Caki2 (cell line): ENCODE results near the gene CCZ1. TPM values are rescaled to one million over a fixed set of nuclear protein-coding genes. Genes with fewer than 3 reads are reported as not detected.
"Not testable (repeated sequence)": the region's sequence is repeated elsewhere in the genome, so short reads cannot be mapped to it uniquely, and the experiment has no call there.

Experiments
- DNase-seq: peaks from one replicate; pipeline ENCODE4 v3.0.0-alpha.2; 2015; ENCODE audit warnings: low read depth
- in situ Hi-C: cut with HindIII; loops from 2 replicates; pipeline ENCODE4 v1.10.0; 2016; ENCODE audit warnings: low sequenced_read_pairs, low pct_unique_long_range_greater_than_20kb, mixed read lengths
- total RNA-seq: library from RNA; depleted of rRNA; stranded (reverse); fragments of >200 nt; shearing (Covaris generic); gene quantifications from 2 replicates; pipeline ENCODE4 v1.2.3, GENCODE V29; 2014; ENCODE audit warnings: low replicate concordance

CCZ1 gene
- total RNA-seq, 1 experiment from 2014 or later: 69.8 TPM

GRCh38 chr7:5897369-5897919 is 1.1 kb upstream of the CCZ1 start:
- peak; percentile 66 for DNase-seq
- in situ Hi-C loops: not testable (repeated sequence)

DNA sequence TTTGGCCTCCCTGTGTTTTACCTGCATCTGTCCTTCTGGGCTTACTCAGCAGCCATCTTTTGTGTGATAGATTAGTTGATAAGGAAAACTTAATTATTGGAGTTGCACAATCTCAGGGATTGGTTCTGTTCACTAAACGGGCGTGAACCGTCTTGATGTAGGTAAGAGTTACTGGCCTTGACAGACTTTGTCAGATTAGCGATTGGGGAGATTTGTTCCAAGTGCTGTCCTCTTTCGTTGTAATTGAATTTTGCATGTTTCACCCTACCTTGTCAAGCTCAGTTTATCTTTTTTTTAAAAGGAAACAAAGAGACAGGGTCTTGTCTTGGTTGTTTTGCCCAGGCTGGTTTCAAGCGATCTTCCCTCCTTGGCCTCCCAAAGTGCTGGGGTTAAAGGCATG is 4.5 kb downstream of the CCZ1 start:
- in situ Hi-C loops, DNase-seq: not testable (repeated sequence)

GRCh38 chr7:5904726-5905125 is 6.2 kb downstream of the CCZ1 start:
- in situ Hi-C loops, DNase-seq: not testable (repeated sequence)

DNA sequence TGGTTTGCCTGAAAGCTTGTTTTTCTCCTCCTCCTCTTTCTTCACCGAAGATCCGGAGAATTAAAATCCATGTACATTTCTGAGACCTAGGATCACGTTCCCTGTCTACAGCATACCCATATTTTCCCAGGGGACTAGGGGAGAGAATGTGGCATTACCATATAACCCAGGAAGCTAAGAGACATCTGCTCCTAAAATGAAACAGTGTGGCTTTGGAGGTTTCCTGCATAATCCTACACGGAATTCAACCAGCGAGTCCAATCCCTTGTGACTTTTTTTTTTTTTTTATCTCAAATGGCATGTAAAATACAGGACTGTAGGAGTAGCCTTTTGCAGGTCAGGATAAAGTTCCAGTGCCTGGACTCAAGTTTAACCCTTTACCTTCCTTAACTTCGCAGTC is 10.3 kb downstream of the CCZ1 start:
- DNase-seq, in situ Hi-C loops: not testable (repeated sequence)

DNA sequence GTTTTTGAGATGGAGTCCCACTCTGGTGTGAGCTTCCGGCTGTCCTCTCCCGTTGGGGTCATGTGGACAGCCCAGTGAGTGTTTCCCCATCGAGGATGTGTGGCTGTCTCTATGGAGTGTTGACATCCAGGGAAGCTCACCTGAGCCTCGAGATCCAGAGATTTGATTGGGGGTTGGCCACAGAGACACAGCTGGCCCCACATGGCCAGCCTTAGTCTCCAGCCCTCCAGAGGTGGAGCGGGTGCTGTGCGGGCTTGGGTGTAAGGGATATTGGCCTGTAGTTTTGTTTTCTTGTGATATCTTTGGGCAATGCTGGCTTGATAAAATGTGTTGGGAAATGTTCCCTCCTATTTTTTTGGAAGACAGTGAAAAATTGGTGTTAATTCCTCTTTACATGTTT is 18.0 kb downstream of the CCZ1 start:
- in situ Hi-C loops: not testable (repeated sequence)

GRCh38 chr7:5924180-5924579 is 25.6 kb downstream of the CCZ1 start:
- in situ Hi-C loops, DNase-seq: not testable (repeated sequence)

More for the DNA sequence above, 18.0 kb downstream of the CCZ1 start:
- DNase-seq: not testable (repeated sequence)

- DNase-seq, in situ Hi-C loops: not testable (repeated sequence)
Observed at GRCh38 chr7:5924630-5925029, 26.1 kb downstream of the CCZ1 start.

DNA sequence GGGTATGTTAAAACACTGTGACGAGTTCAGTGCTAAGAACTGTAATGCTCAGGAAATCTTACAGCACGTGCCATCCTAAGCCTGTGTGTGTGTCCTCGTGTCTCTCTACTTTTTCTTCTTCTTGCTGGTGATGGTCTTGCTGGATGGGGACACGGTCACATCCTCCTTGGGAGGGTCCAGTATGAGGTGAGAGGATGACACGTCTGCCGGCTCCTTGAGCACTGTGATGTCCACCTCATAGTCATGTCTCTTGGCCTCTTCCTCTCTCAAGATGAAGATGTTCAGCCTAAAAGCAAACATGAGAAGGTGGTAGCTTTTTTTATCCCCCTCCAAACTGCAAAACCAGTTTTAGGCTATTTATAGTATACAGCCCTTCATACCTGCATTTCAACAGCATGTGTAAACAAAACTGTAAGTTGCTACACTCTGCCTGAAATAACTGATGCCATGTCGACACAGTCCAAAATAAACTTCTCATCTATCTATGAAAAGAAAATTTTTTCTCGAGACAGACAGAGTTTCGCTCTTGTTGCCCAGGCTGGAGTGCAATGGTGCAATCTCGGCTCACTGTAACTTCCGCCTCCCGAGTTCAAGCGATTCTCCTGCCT is 27.8 kb downstream of the CCZ1 start:
- in situ Hi-C loops, DNase-seq: not testable (repeated sequence)

DNA sequence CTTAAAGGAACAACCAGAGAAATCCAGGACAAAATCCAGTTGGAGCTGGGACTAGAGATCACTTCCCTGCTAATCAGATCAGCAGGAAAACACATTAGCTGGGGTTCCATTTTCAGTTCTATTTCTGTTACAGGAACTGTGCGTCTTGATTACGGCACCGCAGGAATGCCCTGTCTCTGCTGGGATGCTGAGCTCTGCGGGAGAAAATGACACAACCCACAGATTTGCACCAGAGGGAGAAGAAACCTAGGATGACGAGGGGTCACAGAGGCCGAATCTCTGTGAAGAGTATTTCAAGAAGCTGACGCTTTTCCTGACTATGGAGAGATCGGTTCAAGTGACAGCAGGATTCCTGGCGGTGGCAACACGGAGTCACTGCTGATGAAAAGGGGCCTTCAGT is 31.8 kb downstream of the CCZ1 start:
- in situ Hi-C loops, DNase-seq: not testable (repeated sequence)

GRCh38 chr7:5931250-5931649 is 32.7 kb downstream of the CCZ1 start:
- DNase-seq: not testable (repeated sequence)

GRCh38 chr7:5931905-5932644 is 33.5 kb downstream of the CCZ1 start:
- in situ Hi-C loops: not testable (repeated sequence)
- DNase-seq: peak; percentile 68

More at GRCh38 chr7:5931250-5931649, 32.7 kb downstream of the CCZ1 start:
- in situ Hi-C loops: not testable (repeated sequence)

- in situ Hi-C loops, DNase-seq: not testable (repeated sequence)
Observed at GRCh38 chr7:5934945-5935450, 36.5 kb downstream of the CCZ1 start.

DNA sequence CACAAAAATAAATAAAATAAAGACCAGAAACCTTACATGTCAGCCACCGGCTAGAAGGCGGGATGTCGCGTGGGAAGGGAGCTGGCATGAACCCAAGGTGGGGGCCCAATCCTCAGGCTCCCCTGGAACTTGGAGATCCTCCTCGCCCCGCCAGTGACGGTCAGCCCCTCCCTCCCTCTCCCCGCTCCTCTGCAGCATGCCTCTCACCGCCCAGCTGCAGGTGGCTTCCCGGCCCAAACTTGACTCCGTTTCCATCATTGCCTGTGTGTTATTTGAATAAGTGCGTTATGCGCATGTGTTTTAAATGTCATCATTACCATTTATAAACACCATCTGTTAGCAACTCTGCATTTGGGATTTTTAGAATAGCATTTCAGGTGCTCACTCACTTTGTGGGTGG is 64.7 kb downstream of the CCZ1 start:
- in situ Hi-C loops, DNase-seq: not testable (repeated sequence)

DNA sequence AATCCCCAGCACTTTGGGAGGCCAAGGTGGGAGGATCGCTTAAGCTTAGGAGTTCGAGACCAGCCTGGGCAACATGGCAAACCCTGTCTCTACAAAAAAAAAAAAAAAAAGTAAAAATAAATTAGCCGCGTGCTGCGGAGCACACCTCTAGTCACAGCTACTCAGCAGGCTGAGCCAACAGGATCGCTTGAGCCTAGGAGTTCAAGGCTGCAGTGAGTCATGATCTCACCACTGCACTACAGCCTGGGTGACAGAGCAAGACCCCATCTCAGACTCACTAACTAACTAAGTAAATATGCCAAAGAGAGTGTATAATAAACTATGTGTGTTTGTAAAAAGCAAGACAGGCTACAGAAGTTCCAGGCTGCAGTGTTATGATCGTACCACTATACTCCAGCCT is 65.3 kb downstream of the CCZ1 start:
- DNase-seq, in situ Hi-C loops: not testable (repeated sequence)

- in situ Hi-C loops, DNase-seq: not testable (repeated sequence)
Observed at GRCh38 chr7:5970347-5970911, 71.9 kb downstream of the CCZ1 start, which contains the start of gene RSPH10B. RSPH10B (minus strand) TSS chr7:5970689; CDS start chr7:5967116, 3,573 bp downstream.

- DNase-seq, in situ Hi-C loops: not testable (repeated sequence)
Observed at GRCh38 chr7:5973580-5973979, 75.0 kb downstream of the CCZ1 start.
